Brain microvascular endothelial cell (primary cell): Measurements from ENCODE around the gene KRTAP5-5.

Experiments used
- DNase-seq: peaks from one replicate; pipeline ENCODE4 v3.0.0-alpha.2; 2020
- H3K27ac ChIP-seq: fragments of 250-450 bp; sonication (Bioruptor Pico); 2 replicates; pipeline ENCODE4 v1.5.1; 2020; ENCODE audit warnings: mild to moderate bottlenecking, moderate library complexity
- H3K27me3 ChIP-seq: fragments of 250-450 bp; sonication (Bioruptor Pico); replicated peaks from 2 replicates; pipeline ENCODE4 v1.5.1; 2020; ENCODE audit warnings: mild to moderate bottlenecking
- H3K36me3 ChIP-seq: fragments of 250-450 bp; sonication (Bioruptor Pico); replicated peaks from 2 replicates; pipeline ENCODE4 v1.5.1; 2020; ENCODE audit warnings: mild to moderate bottlenecking
- H3K4me3 ChIP-seq: 2 replicates; pipeline ENCODE4 v1.5.1; 2011; ENCODE audit warnings: low read depth, mild to moderate bottlenecking, control low read depth, low read length, moderate library complexity
- in situ Hi-C: cut with HindIII; loops from 2 replicates; pipeline ENCODE4 v1.10.0; 2017; ENCODE audit warnings: low sequenced_read_pairs, low pct_ligation_motif_present
- TF ChIP-seq, protein P1 (sequence below): IDR thresholded peaks from 2 replicates; pipeline ENCODE4 v1.5.1; 2011; ENCODE audit warnings: low read depth, mild to moderate bottlenecking, moderate library complexity, low read length, control low read depth, inconsistent platforms; ENCODE audit errors: missing control alignments

Gene KRTAP5-5

DNA sequence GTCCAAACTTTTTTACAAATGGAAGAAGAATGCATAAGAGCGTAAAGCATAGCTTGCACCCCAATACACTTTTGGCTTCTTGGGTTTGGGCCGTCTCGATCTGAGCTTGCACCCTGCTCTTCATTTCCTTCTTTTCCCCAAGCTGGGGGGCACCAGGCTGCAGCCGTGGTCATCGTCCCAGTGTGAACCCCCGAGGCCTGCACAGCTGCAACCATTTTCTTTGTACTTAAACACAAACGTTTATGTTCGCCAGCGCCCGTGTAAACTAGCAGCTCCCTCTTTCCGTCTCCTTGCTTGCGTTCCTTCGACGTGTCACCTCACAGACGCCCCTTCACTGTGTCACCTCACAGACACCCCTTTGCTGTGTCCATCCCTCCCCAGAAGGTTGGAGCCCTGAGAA is 10.1 kb downstream of the KRTAP5-5 start:
- TF ChIP-seq, protein P1, sequence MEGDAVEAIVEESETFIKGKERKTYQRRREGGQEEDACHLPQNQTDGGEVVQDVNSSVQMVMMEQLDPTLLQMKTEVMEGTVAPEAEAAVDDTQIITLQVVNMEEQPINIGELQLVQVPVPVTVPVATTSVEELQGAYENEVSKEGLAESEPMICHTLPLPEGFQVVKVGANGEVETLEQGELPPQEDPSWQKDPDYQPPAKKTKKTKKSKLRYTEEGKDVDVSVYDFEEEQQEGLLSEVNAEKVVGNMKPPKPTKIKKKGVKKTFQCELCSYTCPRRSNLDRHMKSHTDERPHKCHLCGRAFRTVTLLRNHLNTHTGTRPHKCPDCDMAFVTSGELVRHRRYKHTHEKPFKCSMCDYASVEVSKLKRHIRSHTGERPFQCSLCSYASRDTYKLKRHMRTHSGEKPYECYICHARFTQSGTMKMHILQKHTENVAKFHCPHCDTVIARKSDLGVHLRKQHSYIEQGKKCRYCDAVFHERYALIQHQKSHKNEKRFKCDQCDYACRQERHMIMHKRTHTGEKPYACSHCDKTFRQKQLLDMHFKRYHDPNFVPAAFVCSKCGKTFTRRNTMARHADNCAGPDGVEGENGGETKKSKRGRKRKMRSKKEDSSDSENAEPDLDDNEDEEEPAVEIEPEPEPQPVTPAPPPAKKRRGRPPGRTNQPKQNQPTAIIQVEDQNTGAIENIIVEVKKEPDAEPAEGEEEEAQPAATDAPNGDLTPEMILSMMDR = no peak
- Histone ChIP-seq H3K27ac (no peak overlapping the region), H3K27me3 (peaks cover 7% of the 10 kb centered on the region), H3K36me3 (no peaks in the 10 kb centered on the region), H3K4me3 (no peak overlapping the region)
- no peak for DNase-seq
- in situ Hi-C loops = no loop called here

DNA sequence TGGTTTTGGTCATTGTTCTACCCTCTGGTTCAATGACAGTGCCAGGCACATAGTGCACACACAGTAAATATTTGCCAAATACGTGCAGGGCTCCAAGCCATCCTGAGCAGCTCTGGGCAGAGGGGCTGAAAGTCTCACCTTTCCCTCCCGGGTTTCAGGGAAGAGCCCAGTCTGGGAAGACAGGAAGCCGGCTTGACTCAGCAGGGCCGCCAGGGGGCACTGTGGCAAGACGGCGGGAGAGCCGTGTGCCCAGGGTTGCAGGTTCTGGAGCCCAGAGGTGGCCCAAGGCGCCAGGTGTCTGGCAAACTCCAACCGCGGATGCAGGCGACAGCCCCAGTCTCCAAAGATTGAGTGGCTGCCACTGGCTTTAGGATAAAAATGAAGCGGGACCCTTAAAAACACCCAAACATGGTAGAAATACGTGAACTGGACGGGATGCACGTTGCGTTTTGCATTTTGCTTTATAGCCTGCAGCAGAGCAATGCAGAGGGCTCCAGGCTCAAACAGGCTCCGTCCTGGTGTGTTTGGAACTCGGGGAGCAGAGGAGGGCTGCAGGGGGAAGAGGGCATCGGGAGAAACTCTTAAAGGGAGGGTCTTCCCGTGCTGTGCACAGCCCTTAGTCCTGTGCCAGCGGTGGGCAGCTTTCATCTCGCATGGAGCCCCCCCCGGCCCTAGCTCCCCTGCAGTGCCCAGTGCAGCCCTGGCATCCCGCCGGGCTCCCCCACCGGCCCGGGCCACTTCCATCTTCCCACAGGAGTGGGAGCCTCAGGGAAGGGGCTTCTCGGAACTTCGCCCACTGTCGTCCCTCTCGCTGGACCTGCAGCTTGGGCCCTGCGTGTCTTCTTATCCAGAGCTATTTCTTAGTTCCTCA is 10.7 kb downstream of the KRTAP5-5 start:
- DNase-seq = no peak
- Histone ChIP-seq H3K4me3 (no peak overlapping the region), H3K27me3 (peaks cover 7% of the 10 kb centered on the region), H3K27ac (no peak overlapping the region), H3K36me3 (no peaks in the 10 kb centered on the region)
- in situ Hi-C loops = no loop called here
- TF ChIP-seq, protein P1 = peak; percentile 91

DNA sequence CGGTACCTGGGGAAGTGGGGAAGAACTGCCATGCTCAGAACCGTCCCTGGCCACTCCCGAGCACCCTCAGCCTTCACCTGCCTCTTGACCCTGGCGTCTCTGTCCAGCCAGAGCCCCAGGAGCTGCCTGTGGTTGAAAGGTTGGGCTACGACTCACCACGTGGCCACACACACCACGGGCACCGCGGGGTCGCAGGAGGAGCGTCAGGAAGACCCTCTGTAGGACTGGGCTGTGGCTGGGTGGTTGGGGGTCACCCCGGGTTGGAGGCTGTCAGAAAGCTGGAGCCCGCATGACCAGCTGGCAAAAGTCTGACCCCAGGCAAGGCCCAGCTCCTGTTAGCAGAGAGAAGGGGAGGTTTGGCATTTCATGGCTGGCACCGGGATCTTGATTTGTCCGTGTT is 11.5 kb downstream of the KRTAP5-5 start:
- TF ChIP-seq, protein P1 = no peak
- Histone ChIP-seq H3K27ac (no peak overlapping the region), H3K36me3 (no peaks in the 10 kb centered on the region), H3K4me3 (no peak overlapping the region), H3K27me3 (peaks cover 7% of the 10 kb centered on the region)
- no peak for DNase-seq
- in situ Hi-C loops = no loop called here

DNA sequence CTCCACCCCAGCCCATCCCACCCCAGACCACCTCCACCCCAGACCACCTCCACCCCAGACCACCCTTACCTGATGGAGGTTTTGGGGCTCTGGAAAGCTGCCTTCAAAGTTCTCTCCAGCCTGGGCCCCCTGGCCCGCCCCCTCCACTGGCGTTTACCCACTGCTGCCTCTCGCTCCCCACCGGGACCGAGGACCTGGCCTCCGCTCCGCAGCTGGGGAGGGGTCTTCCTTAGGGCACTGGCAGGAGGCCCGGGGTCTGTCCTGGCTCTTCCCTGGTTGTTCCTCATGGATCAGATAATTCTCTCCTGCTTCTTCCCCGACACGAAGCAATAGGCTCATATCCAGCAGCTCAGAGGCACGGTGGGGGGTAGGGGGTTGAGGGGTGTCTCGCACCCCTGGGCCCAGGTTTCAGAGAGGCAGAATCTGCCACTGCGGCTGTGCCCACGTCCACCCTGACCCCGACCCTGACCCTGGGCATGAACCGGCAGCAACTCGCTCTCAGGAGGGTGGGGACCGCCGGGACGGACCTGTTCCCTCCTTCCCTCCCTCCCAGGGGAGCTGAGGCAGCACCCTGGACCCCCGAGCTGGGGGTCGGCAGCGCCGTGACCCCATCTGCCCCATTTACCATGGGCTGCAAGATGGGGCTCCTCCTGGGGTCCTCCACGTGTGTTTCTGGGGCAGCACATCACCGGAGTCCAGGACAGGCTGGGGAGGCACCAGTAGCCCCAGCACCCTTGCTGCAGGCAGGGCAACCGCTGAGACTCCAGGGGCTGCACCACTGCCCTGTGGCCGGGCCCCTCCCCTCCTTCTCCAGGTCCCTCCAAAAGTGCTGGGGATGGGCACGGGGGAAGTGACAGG is 12.9 kb downstream of the KRTAP5-5 start:
- in situ Hi-C loops = no loop called here
- Histone ChIP-seq H3K4me3 (no peak overlapping the region), H3K36me3 (no peaks in the 10 kb centered on the region), H3K27ac (no peak overlapping the region), H3K27me3 (peaks cover 3% of the 10 kb centered on the region)
- no peak for DNase-seq
- TF ChIP-seq, protein P1 = no peak

DNA sequence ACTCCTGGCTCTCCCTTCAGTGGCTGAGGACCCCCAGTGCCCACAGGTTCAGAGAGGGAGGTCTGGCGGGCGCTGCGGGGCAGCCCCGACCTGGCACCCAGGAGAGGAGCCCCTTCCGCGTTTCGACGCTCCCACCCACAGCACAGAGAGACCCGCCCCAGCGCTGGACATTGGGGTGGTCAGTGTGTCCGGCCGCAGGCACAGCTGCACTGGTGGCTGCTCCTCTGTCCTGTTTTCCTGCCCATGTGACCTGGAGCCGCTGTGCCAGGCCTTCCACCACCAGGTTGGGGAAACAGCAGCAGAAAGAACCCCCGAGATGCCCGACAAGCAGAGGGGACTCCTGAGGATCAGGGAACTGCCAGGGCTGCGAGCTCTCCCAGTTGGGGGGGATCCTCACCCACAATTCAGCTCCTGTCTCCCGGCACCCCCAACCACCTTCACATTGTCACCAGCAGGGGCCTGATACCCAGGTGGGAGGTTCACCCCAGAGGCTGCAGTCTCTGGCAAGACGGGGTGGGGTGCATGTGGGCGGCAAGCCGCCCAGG is 13.6 kb downstream of the KRTAP5-5 start:
- Histone ChIP-seq H3K4me3 (no peak overlapping the region), H3K27me3 (peaks cover 3% of the 10 kb centered on the region), H3K36me3 (no peaks in the 10 kb centered on the region), H3K27ac (no peak overlapping the region)
- TF ChIP-seq, protein P1 = no peak
- in situ Hi-C loops = no loop called here
- DNase-seq = no peak
